HFFc6 (cell line): ENCODE measurements around the gene MED14. TPM values are rescaled to one million over a fixed set of nuclear protein-coding genes. Genes with fewer than 3 reads are reported as not detected.

Experiments
- DNase-seq: peaks from one replicate; pipeline ENCODE4 v3.0.0-alpha.2; 2018
- H3K27ac Mint-ChIP-seq: 2 replicates; pipeline ENCODE4 v1.8.0; 2020; ENCODE audit warnings: mild to moderate bottlenecking, mixed read lengths
- H3K27me3 Mint-ChIP-seq: 2 replicates; pipeline ENCODE4 v1.8.0; 2021; ENCODE audit warnings: mild to moderate bottlenecking, moderate library complexity, mixed read lengths; ENCODE audit not compliant: insufficient read depth
- H3K36me3 Mint-ChIP-seq: 2 replicates; pipeline ENCODE4 v1.8.0; 2021; ENCODE audit warnings: low read depth, mixed read lengths
- H3K4me1 Mint-ChIP-seq: 2 replicates; pipeline ENCODE4 v1.8.0; 2020; ENCODE audit warnings: low read depth, mixed read lengths
- H3K4me3 Mint-ChIP-seq: 2 replicates; pipeline ENCODE4 v1.8.0; 2020; ENCODE audit warnings: mild to moderate bottlenecking, moderate library complexity, mixed read lengths
- H3K9me3 Mint-ChIP-seq: 2 replicates; pipeline ENCODE4 v1.8.0; 2020; ENCODE audit warnings: mild to moderate bottlenecking, mixed read lengths
- total RNA-seq, 6 experiments: library from RNA; stranded (reverse); fragmentation: NEBNext Ultra II Directional; extraction: Animal tissue kit (Norgen Biotek cat#: 25700); gene quantifications; 2 replicates in 1 of 6; 3 replicates in 5 of 6; pipeline ENCODE4 v1.2.3, GENCODE V29; 2021
- TF ChIP-seq, protein P1 (sequence below): fragments of 200-600 bp; sonication (generic); IDR thresholded peaks from 2 replicates; pipeline ENCODE4 v1.5.0; 2021; ENCODE audit warnings: antibody characterized with exemption, mild to moderate bottlenecking

The MED14 gene
- total RNA-seq, 6 experiments from 2014 or later, result 29.0 to 40.5 (median 38.2) TPM

DNA sequence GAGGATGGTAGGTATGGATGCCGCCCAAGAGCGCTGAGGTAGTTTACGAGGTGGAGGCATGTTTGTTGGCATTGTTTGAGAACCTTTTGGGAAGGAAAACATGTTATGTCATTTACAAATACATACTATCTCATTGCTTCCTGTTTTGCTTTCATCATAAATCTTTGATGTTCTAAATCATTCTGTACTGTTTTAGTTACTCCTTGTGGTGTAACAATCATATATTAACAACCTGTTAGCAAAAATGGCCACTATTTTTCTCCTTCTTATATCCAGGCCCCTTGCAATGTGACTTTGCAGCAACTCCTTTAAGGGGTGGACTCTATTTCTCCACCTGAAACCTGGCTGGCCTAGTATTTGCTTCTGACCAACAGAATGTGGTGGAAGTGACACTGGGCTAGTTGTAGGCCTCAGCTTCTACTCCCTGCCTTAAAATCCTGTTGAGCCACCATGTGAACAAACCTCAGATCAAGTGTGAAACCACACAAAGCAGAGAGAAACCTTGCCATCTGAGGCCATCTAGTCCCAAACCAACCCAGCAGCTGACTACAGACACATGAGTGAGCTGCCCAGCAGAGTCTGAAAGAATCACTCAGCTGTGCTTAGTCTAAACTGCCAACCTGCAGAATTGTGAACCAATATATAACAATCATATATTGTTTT is 72.1 kb downstream of the MED14 start:
- peaks cover 10% of the 10 kb centered on the region for H3K36me3 Mint-ChIP-seq
- no peak overlapping the region for H3K27ac Mint-ChIP-seq
- no peaks in the 10 kb centered on the region for H3K9me3 Mint-ChIP-seq
- no peaks in the 10 kb centered on the region; the same call in 1 of the 2 replicates for H3K4me1 Mint-ChIP-seq
- DNase-seq, result no peak
- TF ChIP-seq, protein P1, sequence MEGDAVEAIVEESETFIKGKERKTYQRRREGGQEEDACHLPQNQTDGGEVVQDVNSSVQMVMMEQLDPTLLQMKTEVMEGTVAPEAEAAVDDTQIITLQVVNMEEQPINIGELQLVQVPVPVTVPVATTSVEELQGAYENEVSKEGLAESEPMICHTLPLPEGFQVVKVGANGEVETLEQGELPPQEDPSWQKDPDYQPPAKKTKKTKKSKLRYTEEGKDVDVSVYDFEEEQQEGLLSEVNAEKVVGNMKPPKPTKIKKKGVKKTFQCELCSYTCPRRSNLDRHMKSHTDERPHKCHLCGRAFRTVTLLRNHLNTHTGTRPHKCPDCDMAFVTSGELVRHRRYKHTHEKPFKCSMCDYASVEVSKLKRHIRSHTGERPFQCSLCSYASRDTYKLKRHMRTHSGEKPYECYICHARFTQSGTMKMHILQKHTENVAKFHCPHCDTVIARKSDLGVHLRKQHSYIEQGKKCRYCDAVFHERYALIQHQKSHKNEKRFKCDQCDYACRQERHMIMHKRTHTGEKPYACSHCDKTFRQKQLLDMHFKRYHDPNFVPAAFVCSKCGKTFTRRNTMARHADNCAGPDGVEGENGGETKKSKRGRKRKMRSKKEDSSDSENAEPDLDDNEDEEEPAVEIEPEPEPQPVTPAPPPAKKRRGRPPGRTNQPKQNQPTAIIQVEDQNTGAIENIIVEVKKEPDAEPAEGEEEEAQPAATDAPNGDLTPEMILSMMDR, result no peak
- no peak overlapping the region for H3K4me3 Mint-ChIP-seq
- H3K27me3 Mint-ChIP-seq, result no peaks in the 10 kb centered on the region; the same call in 1 of the 2 replicates

DNA sequence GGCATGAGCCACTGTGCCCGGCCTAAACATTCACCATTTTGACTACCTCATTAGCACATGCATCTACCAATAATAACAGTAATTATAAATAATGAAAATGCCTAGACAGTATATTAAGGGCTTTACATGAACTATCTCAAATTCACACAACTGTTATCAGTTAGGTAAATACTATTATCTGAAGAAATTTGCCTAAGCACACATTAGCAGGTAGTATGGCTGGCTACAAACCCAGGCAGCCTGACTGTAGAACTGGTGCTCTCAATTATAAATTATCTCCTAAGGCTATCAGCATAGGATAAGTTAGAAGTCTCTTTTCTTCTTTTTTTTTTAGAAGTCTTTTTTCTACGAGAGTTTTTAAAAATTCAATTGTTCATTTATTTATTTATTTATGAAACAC is 73.9 kb downstream of the MED14 start:
- no peaks in the 10 kb centered on the region; the same call in 1 of the 2 replicates for H3K4me1 Mint-ChIP-seq
- H3K27me3 Mint-ChIP-seq, result no peaks in the 10 kb centered on the region; the same call in 1 of the 2 replicates
- no peaks in the 10 kb centered on the region for H3K36me3 Mint-ChIP-seq
- no peak for DNase-seq
- H3K4me3 Mint-ChIP-seq, result no peak overlapping the region
- H3K9me3 Mint-ChIP-seq, result no peaks in the 10 kb centered on the region
- TF ChIP-seq, protein P1, result no peak
- H3K27ac Mint-ChIP-seq, result no peak overlapping the region

DNA sequence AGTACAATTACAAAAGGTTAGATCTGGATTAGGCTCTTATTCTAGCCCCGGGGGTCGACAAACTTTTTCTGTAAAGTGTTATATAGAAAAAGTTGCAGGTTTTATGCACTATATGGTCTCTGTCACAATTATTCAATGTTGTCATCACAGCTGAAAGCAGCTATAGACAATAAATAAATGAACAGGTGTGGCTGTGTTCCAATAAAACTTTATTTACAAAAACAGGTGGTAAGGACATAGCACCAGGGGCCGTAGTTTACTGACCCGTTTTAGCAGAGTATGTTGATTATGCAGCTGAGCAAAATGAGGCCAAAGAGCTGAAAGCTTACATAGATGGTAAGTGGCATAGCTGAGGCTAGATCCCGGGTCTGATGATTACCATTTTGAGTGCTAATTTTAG is 75.0 kb downstream of the MED14 start:
- no peaks in the 10 kb centered on the region for H3K36me3 Mint-ChIP-seq
- H3K4me3 Mint-ChIP-seq, result no peak overlapping the region
- no peak for DNase-seq
- no peak overlapping the region for H3K27ac Mint-ChIP-seq
- no peaks in the 10 kb centered on the region; the same call in 1 of the 2 replicates for H3K27me3 Mint-ChIP-seq
- no peaks in the 10 kb centered on the region; the same call in 1 of the 2 replicates for H3K4me1 Mint-ChIP-seq
- TF ChIP-seq, protein P1, result no peak
- H3K9me3 Mint-ChIP-seq, result no peaks in the 10 kb centered on the region

DNA sequence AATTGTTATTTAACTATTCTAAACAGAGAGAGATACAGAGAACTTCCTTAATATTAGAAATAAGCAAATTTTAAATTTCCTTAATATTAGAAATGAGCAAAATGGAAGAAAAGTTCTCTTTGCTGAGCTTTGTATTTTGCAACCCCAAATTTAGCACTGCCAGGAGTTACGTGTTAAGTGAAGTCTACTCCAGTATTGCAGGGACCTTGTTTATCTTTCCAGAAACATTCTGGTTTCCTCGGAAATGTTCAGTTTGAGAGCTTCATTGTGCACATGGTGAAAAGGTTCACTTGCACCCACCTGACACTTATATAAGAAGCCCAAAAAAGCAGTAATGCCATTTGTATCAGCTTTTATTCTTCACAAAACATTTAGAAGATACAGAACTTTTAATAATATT is 81.8 kb downstream of the MED14 start:
- TF ChIP-seq, protein P1, result no peak
- no peaks in the 10 kb centered on the region for H3K9me3 Mint-ChIP-seq
- H3K4me1 Mint-ChIP-seq, result no peaks in the 10 kb centered on the region
- H3K36me3 Mint-ChIP-seq, result no peaks in the 10 kb centered on the region; the same call in 1 of the 2 replicates
- H3K27ac Mint-ChIP-seq, result no peak overlapping the region
- DNase-seq, result no peak
- no peaks in the 10 kb centered on the region; the same call in 1 of the 2 replicates for H3K27me3 Mint-ChIP-seq
- H3K4me3 Mint-ChIP-seq, result no peak overlapping the region

DNA sequence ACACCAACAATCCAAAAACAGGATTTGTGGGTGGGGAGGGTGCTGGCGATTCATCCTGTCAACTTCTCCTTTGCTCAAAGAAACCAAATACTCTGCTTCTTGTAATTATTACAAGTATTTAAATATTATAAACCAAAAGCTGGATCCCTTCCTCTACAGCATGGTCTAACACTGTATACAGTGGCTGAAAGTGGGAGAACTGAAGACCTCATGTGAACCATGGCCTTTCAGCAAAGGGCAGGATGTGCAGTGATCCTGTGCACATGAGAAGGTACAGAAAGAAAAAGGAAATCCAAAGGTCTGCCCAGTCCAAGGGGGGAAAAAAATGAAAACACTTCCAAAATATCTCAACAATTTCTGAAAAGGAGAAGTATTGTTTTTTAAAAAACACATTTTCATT is 82.7 kb downstream of the MED14 start:
- H3K27ac Mint-ChIP-seq, result 0 out of 2 replicates have a peak overlapping the region, but pooled peaks have one; percentile 7
- H3K36me3 Mint-ChIP-seq, result no peaks in the 10 kb centered on the region; the same call in 1 of the 2 replicates
- no peaks in the 10 kb centered on the region for H3K4me1 Mint-ChIP-seq

More for the DNA sequence above, 82.7 kb downstream of the MED14 start:
- TF ChIP-seq, protein P1, result no peak
- DNase-seq, result no peak
- H3K4me3 Mint-ChIP-seq, result no peak overlapping the region
- H3K9me3 Mint-ChIP-seq, result no peaks in the 10 kb centered on the region
- H3K27me3 Mint-ChIP-seq, result no peaks in the 10 kb centered on the region; the same call in 1 of the 2 replicates
